Endodermal cell (in vitro differentiated cells): ENCODE data around the gene HOXC9. TPM values are rescaled to one million over a fixed set of nuclear protein-coding genes. Genes with fewer than 3 reads are reported as not detected.

Source experiments
- DNase-seq: peaks from one replicate; pipeline ENCODE4 v3.0.0-alpha.2; 2017
- H3K27ac ChIP-seq: 2 replicates; pipeline ENCODE4 v1.5.1; 2013; ENCODE audit warnings: mild to moderate bottlenecking, low read depth, low read length, moderate library complexity
- H3K27me3 ChIP-seq: 2 replicates; pipeline ENCODE4 v1.6.1; 2013; ENCODE audit warnings: mild to moderate bottlenecking, low read length, moderate library complexity; ENCODE audit not compliant: insufficient read depth, control insufficient read depth, poor library complexity, severe bottlenecking
- H3K36me3 ChIP-seq: 2 replicates; pipeline ENCODE4 v1.7.0; 2013; ENCODE audit warnings: mild to moderate bottlenecking, low read length, moderate library complexity; ENCODE audit not compliant: control insufficient read depth, insufficient read depth
- H3K4me1 ChIP-seq: one replicate; pipeline ENCODE4 v1.7.0; 2013; ENCODE audit warnings: low read length; ENCODE audit not compliant: control insufficient read depth, insufficient read depth
- H3K4me3 ChIP-seq: 2 replicates; pipeline ENCODE4 v1.5.1; 2013; ENCODE audit warnings: mild to moderate bottlenecking, low read length, moderate library complexity
- H3K9ac ChIP-seq: 2 replicates; pipeline ENCODE4 v1.6.1; 2013; ENCODE audit warnings: mild to moderate bottlenecking, low read length, moderate library complexity; ENCODE audit not compliant: poor library complexity, severe bottlenecking; ENCODE audit errors: extremely low read depth
- H3K9me3 ChIP-seq: 2 replicates; pipeline ENCODE4 v1.6.1; 2013; ENCODE audit warnings: mild to moderate bottlenecking, low read length, moderate library complexity; ENCODE audit not compliant: control insufficient read depth
- H3K27ac Mint-ChIP-seq: 2 replicates; pipeline ENCODE4 v1.8.0; 2020; ENCODE audit warnings: mixed read lengths
- H3K27me3 Mint-ChIP-seq: 2 replicates; pipeline ENCODE4 v1.8.0; 2021; ENCODE audit warnings: mild to moderate bottlenecking, mixed read lengths; ENCODE audit not compliant: insufficient read depth
- H3K36me3 Mint-ChIP-seq: 2 replicates; pipeline ENCODE4 v1.8.0; 2020; ENCODE audit warnings: low read depth, mixed read lengths
- H3K4me1 Mint-ChIP-seq: 2 replicates; pipeline ENCODE4 v1.8.0; 2020; ENCODE audit warnings: mixed read lengths
- H3K4me3 Mint-ChIP-seq: 2 replicates; pipeline ENCODE4 v1.8.0; 2020; ENCODE audit warnings: mild to moderate bottlenecking, moderate library complexity, mixed read lengths
- H3K9me3 Mint-ChIP-seq: 2 replicates; pipeline ENCODE4 v1.8.0; 2020; ENCODE audit warnings: mild to moderate bottlenecking, mixed read lengths
- WGBS, 2 experiments: methylation state at CpG; one replicate each; pipeline versions ENCODE4 v1.1.5 to v1.1.7; 2013; ENCODE audit warnings: missing lambda C conversion rate in 2 of 2, mixed read lengths in 1 of 2; ENCODE audit not compliant: insufficient coverage in 1 of 2, insufficient read length in 1 of 2; 5-methylcytosine and 5-hydroxymethylcytosine counted together
- total RNA-seq, 2 donors: library from RNA; stranded (reverse); fragmentation: NEBNext Ultra II Directional in 1 of 2; extraction: Animal tissue kit (Norgen Biotek cat#: 25700) in 1 of 2; gene quantifications; 2 replicates in 1 of 2; 3 replicates in 1 of 2; pipeline ENCODE4 v1.2.1, GENCODE V29; 2021
- TF ChIP-seq, protein P1 (sequence below): fragments of 200-600 bp; sonication (generic); conservative IDR thresholded peaks from 2 replicates; pipeline ENCODE4 v1.5.0; 2021; ENCODE audit warnings: antibody characterized with exemption, mild to moderate bottlenecking

The HOXC9 gene
- total RNA-seq, 2 donors from 2014 or later = not detected

- Mint-ChIP-seq H3K4me1 (peaks cover 2% of the 10 kb centered on the region), H3K36me3 (no peaks in the 10 kb centered on the region), H3K27me3 (peaks cover 97% of the 10 kb centered on the region), H3K9me3 (peaks cover 5% of the 10 kb centered on the region), H3K27ac (no peak overlapping the region), H3K4me3 (no peak overlapping the region)
- no peak overlapping the region for H3K9ac ChIP-seq
- no peak for DNase-seq
- no peaks in the 10 kb centered on the region for H3K36me3 ChIP-seq
- H3K4me3 ChIP-seq = no peak overlapping the region
- TF ChIP-seq, protein P1, sequence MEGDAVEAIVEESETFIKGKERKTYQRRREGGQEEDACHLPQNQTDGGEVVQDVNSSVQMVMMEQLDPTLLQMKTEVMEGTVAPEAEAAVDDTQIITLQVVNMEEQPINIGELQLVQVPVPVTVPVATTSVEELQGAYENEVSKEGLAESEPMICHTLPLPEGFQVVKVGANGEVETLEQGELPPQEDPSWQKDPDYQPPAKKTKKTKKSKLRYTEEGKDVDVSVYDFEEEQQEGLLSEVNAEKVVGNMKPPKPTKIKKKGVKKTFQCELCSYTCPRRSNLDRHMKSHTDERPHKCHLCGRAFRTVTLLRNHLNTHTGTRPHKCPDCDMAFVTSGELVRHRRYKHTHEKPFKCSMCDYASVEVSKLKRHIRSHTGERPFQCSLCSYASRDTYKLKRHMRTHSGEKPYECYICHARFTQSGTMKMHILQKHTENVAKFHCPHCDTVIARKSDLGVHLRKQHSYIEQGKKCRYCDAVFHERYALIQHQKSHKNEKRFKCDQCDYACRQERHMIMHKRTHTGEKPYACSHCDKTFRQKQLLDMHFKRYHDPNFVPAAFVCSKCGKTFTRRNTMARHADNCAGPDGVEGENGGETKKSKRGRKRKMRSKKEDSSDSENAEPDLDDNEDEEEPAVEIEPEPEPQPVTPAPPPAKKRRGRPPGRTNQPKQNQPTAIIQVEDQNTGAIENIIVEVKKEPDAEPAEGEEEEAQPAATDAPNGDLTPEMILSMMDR = no peak
- H3K9me3 ChIP-seq = peaks cover 7% of the 10 kb centered on the region
- peaks cover 100% of the 10 kb centered on the region for H3K27me3 ChIP-seq
- H3K4me1 ChIP-seq = no peaks in the 10 kb centered on the region
- no peak overlapping the region for H3K27ac ChIP-seq
- WGBS, 2 experiments = 18 to 19% methylated on average over 2 to 22 of the region's 22 CpGs
Measured at GRCh38 chr12:54034785-54035310, 34.9 kb downstream of the HOXC9 start.

DNA sequence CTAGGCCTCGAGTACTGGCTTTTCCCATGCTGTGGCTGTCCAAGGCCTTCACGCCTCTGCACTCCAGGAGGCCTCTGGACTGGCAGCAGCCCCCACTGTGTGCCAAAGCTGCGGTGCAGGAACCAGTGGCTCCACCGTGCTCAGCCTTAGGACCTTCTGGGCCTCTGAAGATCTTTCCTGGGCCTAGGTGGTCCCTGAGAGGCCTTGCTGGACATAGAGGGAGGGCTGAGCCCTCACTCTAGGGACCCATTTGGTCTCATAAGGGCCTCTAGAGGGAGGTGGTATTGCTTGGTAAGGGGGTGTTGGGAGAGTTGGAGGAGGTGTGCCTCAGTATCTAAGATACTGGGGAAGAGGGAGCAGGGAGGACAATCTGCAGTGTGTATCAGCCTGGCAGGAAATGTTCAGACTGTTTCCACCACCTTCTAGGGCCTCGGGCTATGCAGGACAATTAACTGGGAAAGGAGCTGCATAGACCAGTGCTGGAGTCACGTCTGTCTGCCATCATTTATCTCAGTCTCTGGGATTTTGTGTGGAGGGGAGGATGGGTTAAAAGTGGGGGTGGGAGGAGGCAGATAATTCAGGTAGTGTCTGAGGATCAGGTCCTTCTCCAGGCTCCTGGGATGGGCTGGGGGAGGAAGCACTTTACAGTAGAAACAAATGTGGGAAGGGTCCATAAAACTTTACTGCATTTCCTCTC lies 35.8 kb downstream of the HOXC9 start:
- Mint-ChIP-seq H3K36me3 (no peaks in the 10 kb centered on the region), H3K9me3 (peaks cover 10% of the 10 kb centered on the region), H3K27me3 (peaks cover 97% of the 10 kb centered on the region), H3K4me3 (no peak overlapping the region), H3K27ac (no peak overlapping the region), H3K4me1 (no peaks in the 10 kb centered on the region)
- no peaks in the 10 kb centered on the region for H3K36me3 ChIP-seq
- WGBS, 2 experiments = 40 to 42% methylated on average over 4 to 6 of the region's 6 CpGs
- no peaks in the 10 kb centered on the region for H3K4me1 ChIP-seq
- H3K9ac ChIP-seq = no peak overlapping the region
- H3K27me3 ChIP-seq = peaks cover 100% of the 10 kb centered on the region
- no peak overlapping the region for H3K4me3 ChIP-seq
- peaks cover 15% of the 10 kb centered on the region for H3K9me3 ChIP-seq
- TF ChIP-seq, protein P1 = no peak
- no peak overlapping the region for H3K27ac ChIP-seq
- no peak for DNase-seq

- 34 to 53% methylated on average over 5 to 14 of the region's 14 CpGs for WGBS, 2 experiments
- TF ChIP-seq, protein P1 = no peak
- H3K27ac ChIP-seq = no peak overlapping the region
- no peak overlapping the region for H3K27ac Mint-ChIP-seq
- H3K4me1 ChIP-seq = no peaks in the 10 kb centered on the region
- H3K27me3 Mint-ChIP-seq = peaks cover 97% of the 10 kb centered on the region
- H3K9me3 Mint-ChIP-seq = peaks cover 10% of the 10 kb centered on the region
- H3K9me3 ChIP-seq = peaks cover 15% of the 10 kb centered on the region
- H3K36me3 Mint-ChIP-seq = no peaks in the 10 kb centered on the region
- no peak overlapping the region for H3K4me3 Mint-ChIP-seq
- no peaks in the 10 kb centered on the region for H3K4me1 Mint-ChIP-seq
- no peak overlapping the region for H3K9ac ChIP-seq
- DNase-seq = peak; percentile 68
- H3K36me3 ChIP-seq = no peaks in the 10 kb centered on the region
- no peak overlapping the region for H3K4me3 ChIP-seq
- H3K27me3 ChIP-seq = peaks cover 100% of the 10 kb centered on the region
Measured at GRCh38 chr12:54036620-54037359, 36.8 kb downstream of the HOXC9 start.
